Stimulated activated CD8-positive, alpha-beta memory T cell treated with anti-CD3 and anti-CD28 coated beads, Interleukin-15, amount 100 ng/mL, for 1 hour (primary cell): Measurements from ENCODE around the gene UBE2M.
"Not testable (repeated sequence)": the region's sequence is repeated elsewhere in the genome, so short reads cannot be mapped to it uniquely, and the experiment has no call there.

Source experiments
- DNase-seq: peaks from one replicate; pipeline ENCODE4 v3.0.0-alpha.2; 2020; ENCODE audit warnings: low read depth

UBE2M gene

GRCh38 chr19:58511353-58512208 lies 46.8 kb downstream of the UBE2M start, which contains the start of gene SLC27A5:
Gene SLC27A5, minus strand, starts transcription at chr19:58511992. Its CDS starts 37 bp downstream, at chr19:58511955.
- no peak for DNase-seq

GRCh38 chr19:58510084-58510862 lies 48.1 kb downstream of the UBE2M start:
- DNase-seq: no peak

- no peak for DNase-seq
Observed at GRCh38 chr19:58509731-58510083, 48.7 kb downstream of the UBE2M start.

- not testable (repeated sequence) for DNase-seq
Observed at GRCh38 chr19:58507602-58508223, 50.7 kb downstream of the UBE2M start.
